H9 (cell line): ENCODE data around the gene ROCK2. TPM values are rescaled to one million over a fixed set of nuclear protein-coding genes. Genes with fewer than 3 reads are reported as not detected.

Source experiments
- DNase-seq: peaks from one replicate; pipeline ENCODE4 v3.0.0-alpha.2; 2017
- H2AFZ ChIP-seq: one replicate; pipeline ENCODE4 v1.6.1; 2013; ENCODE audit warnings: mild to moderate bottlenecking, low read length, control low read depth, moderate library complexity
- H2AK5ac ChIP-seq: 2 replicates; pipeline ENCODE4 v1.6.1; 2013; ENCODE audit warnings: low read length, control low read depth, mixed read lengths; ENCODE audit not compliant: insufficient read length
- H2BK120ac ChIP-seq: one replicate; pipeline ENCODE4 v1.6.1; 2013; ENCODE audit warnings: low read depth, mild to moderate bottlenecking, low read length, control low read depth, inconsistent platforms; ENCODE audit not compliant: poor library complexity, severe bottlenecking
- H2BK12ac ChIP-seq: 2 replicates; pipeline ENCODE4 v1.6.1; 2013; ENCODE audit warnings: low read length, control low read depth, mixed read lengths, low read depth; ENCODE audit not compliant: insufficient read length
- H2BK15ac ChIP-seq: 2 replicates; pipeline ENCODE4 v1.6.1; 2013; ENCODE audit warnings: low read depth, low read length, control low read depth
- H2BK20ac ChIP-seq: one replicate; pipeline ENCODE4 v1.6.1; 2013; ENCODE audit warnings: low read depth, mild to moderate bottlenecking, low read length, control low read depth, inconsistent platforms; ENCODE audit not compliant: poor library complexity, severe bottlenecking
- H2BK5ac ChIP-seq: 2 replicates; pipeline ENCODE4 v1.6.1; 2013; ENCODE audit warnings: low read length, control low read depth, mixed read lengths; ENCODE audit not compliant: insufficient read length
- H3K14ac ChIP-seq: 2 replicates; pipeline ENCODE4 v1.6.1; 2013; ENCODE audit warnings: low read length, control low read depth; ENCODE audit not compliant: insufficient read depth
- H3K18ac ChIP-seq: 2 replicates; pipeline ENCODE4 v1.6.1; 2013; ENCODE audit warnings: low read depth, mild to moderate bottlenecking, mixed read lengths, low read length, control low read depth; ENCODE audit not compliant: insufficient read length
- H3K23ac ChIP-seq: 2 replicates; pipeline ENCODE4 v1.6.1; 2013; ENCODE audit warnings: low read length, control low read depth, mixed read lengths, low read depth; ENCODE audit not compliant: insufficient read length
- H3K23me2 ChIP-seq: 2 replicates; pipeline ENCODE4 v1.6.1; 2013; ENCODE audit warnings: low read depth, mild to moderate bottlenecking, mixed read lengths, low read length, control low read depth; ENCODE audit not compliant: insufficient read length, poor library complexity, severe bottlenecking
- H3K27ac ChIP-seq: 2 replicates; pipeline ENCODE4 v1.5.1; 2013; ENCODE audit warnings: low read length, control low read depth, mixed read lengths, low read depth; ENCODE audit not compliant: insufficient read length
- H3K27me3 ChIP-seq: 2 replicates; pipeline ENCODE4 v1.6.1; 2013; ENCODE audit warnings: low read length, control low read depth, inconsistent platforms; ENCODE audit not compliant: insufficient read depth
- H3K4ac ChIP-seq: 2 replicates; pipeline ENCODE4 v1.6.1; 2013; ENCODE audit warnings: low read depth, mild to moderate bottlenecking, control low read depth, inconsistent platforms, low read length, moderate library complexity
- H3K4me1 ChIP-seq: 2 replicates; pipeline ENCODE4 v1.6.1; 2013; ENCODE audit warnings: low read length, control low read depth, inconsistent platforms; ENCODE audit not compliant: insufficient read depth
- H3K4me2 ChIP-seq: 2 replicates; pipeline ENCODE4 v1.6.1; 2013; ENCODE audit warnings: low read length, control low read depth, mixed read lengths; ENCODE audit not compliant: insufficient read length, insufficient read depth
- H3K56ac ChIP-seq: 2 replicates; pipeline ENCODE4 v1.6.1; 2013; ENCODE audit warnings: low read depth, mild to moderate bottlenecking, mixed read lengths, low read length, control low read depth; ENCODE audit not compliant: insufficient read length
- H3K79me1 ChIP-seq: 2 replicates; pipeline ENCODE4 v1.6.1; 2013; ENCODE audit warnings: low read depth, mild to moderate bottlenecking, moderate library complexity, low read length, control low read depth, inconsistent platforms; ENCODE audit not compliant: insufficient read depth, poor library complexity, severe bottlenecking
- H3K79me2 ChIP-seq: 2 replicates; pipeline ENCODE4 v1.6.1; 2013; ENCODE audit warnings: low read length, control low read depth, inconsistent platforms; ENCODE audit not compliant: insufficient read depth
- H3K9ac ChIP-seq: 2 replicates; pipeline ENCODE4 v1.6.1; 2013; ENCODE audit warnings: low read length, control low read depth, mixed read lengths; ENCODE audit not compliant: insufficient read length; ENCODE audit errors: extremely low read depth
- H3K9me3 ChIP-seq: one replicate; pipeline ENCODE4 v1.6.1; 2013; ENCODE audit warnings: low read depth, low read length, inconsistent platforms; ENCODE audit not compliant: control insufficient read depth
- H3T11ph ChIP-seq: one replicate; pipeline ENCODE4 v1.6.1; 2013; ENCODE audit warnings: mild to moderate bottlenecking, low read length, control low read depth, inconsistent platforms
- H4K20me1 ChIP-seq: one replicate; pipeline ENCODE4 v1.6.1; 2013; ENCODE audit not compliant: control insufficient read depth, insufficient read length, insufficient read depth
- H4K5ac ChIP-seq: 2 replicates; pipeline ENCODE4 v1.6.1; 2013; ENCODE audit warnings: low read depth, mild to moderate bottlenecking, mixed read lengths, low read length, control low read depth; ENCODE audit not compliant: insufficient read length
- H4K8ac ChIP-seq: replicated peaks from 2 replicates; pipeline ENCODE4 v1.6.1; 2013; ENCODE audit warnings: low read length, control low read depth, mixed read lengths, low read depth; ENCODE audit not compliant: insufficient read length
- H4K91ac ChIP-seq: 2 replicates; pipeline ENCODE4 v1.6.1; 2013; ENCODE audit warnings: low read depth, mild to moderate bottlenecking, moderate library complexity, mixed read lengths, low read length, control low read depth; ENCODE audit not compliant: insufficient read length
- H3K27ac Mint-ChIP-seq, 3 experiments: 2 replicates in 2 of 3; 3 replicates in 1 of 3; pipeline ENCODE4 v1.8.0; 2020 to 2021; ENCODE audit warnings: mixed read lengths in 3 of 3, mild to moderate bottlenecking in 1 of 3, moderate library complexity in 1 of 3
- H3K27me3 Mint-ChIP-seq: 2 replicates; pipeline ENCODE4 v1.8.0; 2021; ENCODE audit warnings: low read depth, mild to moderate bottlenecking, moderate library complexity, mixed read lengths
- H3K36me3 Mint-ChIP-seq, 3 experiments: 2 replicates in 2 of 3; 3 replicates in 1 of 3; pipeline ENCODE4 v1.8.0; 2020 to 2021; ENCODE audit warnings: low read depth in 3 of 3, mixed read lengths in 3 of 3; ENCODE audit not compliant: insufficient read depth in 1 of 3
- H3K4me1 Mint-ChIP-seq, 2 experiments: 2 replicates each; pipeline ENCODE4 v1.8.0; 2020; ENCODE audit warnings: mixed read lengths in 2 of 2
- H3K4me3 Mint-ChIP-seq, 2 experiments: 2 replicates in 1 of 2; 3 replicates in 1 of 2; pipeline ENCODE4 v1.8.0; 2020 to 2021; ENCODE audit warnings: mild to moderate bottlenecking in 2 of 2, mixed read lengths in 2 of 2, moderate library complexity in 1 of 2
- H3K9me3 Mint-ChIP-seq, 2 experiments: 2 replicates in 1 of 2; 3 replicates in 1 of 2; pipeline ENCODE4 v1.8.0; 2020; ENCODE audit warnings: mild to moderate bottlenecking in 2 of 2, mixed read lengths in 2 of 2, moderate library complexity in 1 of 2
- CTCF ChIP-seq: fragments of 200-600 bp; sonication (generic); conservative IDR thresholded peaks from 3 replicates; pipeline ENCODE4 v1.8.0; 2021; ENCODE audit warnings: antibody characterized with exemption, mild to moderate bottlenecking
- WGBS: extraction: QIAGEN DNeasy Blood & Tissue Kit; methylation state at CpG from one replicate; pipeline ENCODE4 v1.1.7; 2013; ENCODE audit warnings: missing lambda C conversion rate, low lambda C conversion rate, mixed read lengths; ENCODE audit not compliant: insufficient read length; ENCODE audit errors: extremely low coverage; 5-methylcytosine and 5-hydroxymethylcytosine counted together
- total RNA-seq: library from RNA; stranded (reverse); gene quantifications from 2 replicates; pipeline ENCODE4 v1.2.1, GENCODE V29; 2021

The ROCK2 gene
- total RNA-seq, 1 experiment from 2014 or later = 33.2 TPM

DNA sequence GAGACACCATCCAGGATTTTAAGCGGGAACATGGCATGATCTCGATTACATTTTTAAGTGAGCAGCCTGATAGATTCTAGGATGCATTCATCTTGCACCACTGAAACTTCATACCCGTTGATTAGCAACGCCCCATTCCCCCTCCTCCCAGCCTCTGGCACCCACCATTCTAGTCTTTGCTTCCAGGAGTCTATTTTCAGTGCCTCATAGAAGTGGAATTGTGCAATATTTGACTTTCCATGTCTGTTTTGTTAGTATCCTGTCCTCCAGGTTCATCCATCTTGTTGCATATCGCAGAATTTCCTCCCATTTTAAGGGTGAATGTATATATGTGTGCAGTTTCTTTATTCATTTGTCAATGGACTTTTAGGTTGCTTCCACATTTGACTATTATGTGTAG, 210.1 kb downstream of the ROCK2 start:
- Histone ChIP-seq H3K4me2 (no peak overlapping the region), H3K14ac (no peak overlapping the region), H3K23me2 (peaks cover 11% of the 10 kb centered on the region), H4K5ac (no peak overlapping the region), H3K79me2 (no peaks in the 10 kb centered on the region), H2BK15ac (no peak overlapping the region), H2BK12ac (no peak overlapping the region), H3K23ac (no peak overlapping the region), H3K79me1 (no peaks in the 10 kb centered on the region), H2AFZ (no peak overlapping the region), H4K8ac (no peak overlapping the region), H2BK120ac (no peak overlapping the region), H2BK20ac (no peak overlapping the region), H3K27me3 (no peaks in the 10 kb centered on the region), H3K4me1 (no peaks in the 10 kb centered on the region; the same call in 1 of the 2 replicates), H3K9ac (no peak overlapping the region), H2BK5ac (no peak overlapping the region), H3K27ac (no peak overlapping the region), H3K9me3 (no peaks in the 10 kb centered on the region), H4K20me1 (no peaks in the 10 kb centered on the region), H4K91ac (no peak overlapping the region), H2AK5ac (no peak overlapping the region), H3T11ph (no peak overlapping the region), H3K4ac (no peak overlapping the region), H3K56ac (no peak overlapping the region), H3K18ac (no peak overlapping the region)
- Mint-ChIP-seq H3K4me3 (no peak overlapping the region), H3K36me3 (no peaks in the 10 kb centered on the region; a peak in 2 of 7 replicates), H3K27me3 (peaks cover 3% of the 10 kb centered on the region), H3K4me1 (peaks cover 11 to 19% of the 10 kb centered on the region in 2 experiments), H3K9me3 (no peaks in the 10 kb centered on the region), H3K27ac (no peak overlapping the region)
- no CpG with 5 or more reads among the region's 5 CpGs for WGBS
- no peak for DNase-seq
- TF ChIP-seq CTCF = no peak
